GM19023 (cell line): ENCODE results near the gene MICALL2.
A peak's percentile ranks its signal among the peaks of the same experiment; 100 is the strongest.

Experiments
- ATAC-seq: cut with Tn5 transposase; IDR thresholded peaks from one replicate; pipeline ENCODE4 v1.9.1; 2021; ENCODE audit warnings: mild to moderate bottlenecking, moderate library complexity; ENCODE audit not compliant: unreplicated experiment

The MICALL2 gene

DNA sequence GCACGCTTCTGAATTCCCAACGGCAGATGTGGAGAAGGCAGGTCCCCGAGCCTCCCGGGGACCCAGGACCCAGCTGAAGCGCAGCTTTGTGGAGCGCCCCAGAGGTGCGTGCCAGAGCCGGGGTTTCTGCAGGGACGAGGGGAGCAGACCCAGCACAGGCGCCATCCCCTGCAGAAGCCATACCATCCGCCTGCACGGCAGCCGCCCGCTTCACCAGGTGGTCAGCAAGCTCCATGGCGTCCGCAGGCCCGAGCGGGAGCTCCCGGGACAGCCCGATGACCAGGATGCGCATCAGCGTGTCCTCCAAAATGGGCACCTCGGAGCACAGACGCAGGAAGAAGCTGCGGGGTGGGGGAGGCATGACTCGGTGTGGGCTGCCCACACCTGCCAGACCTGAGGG lies 34.3 kb upstream of the MICALL2 start:
- no peak for ATAC-seq

DNA sequence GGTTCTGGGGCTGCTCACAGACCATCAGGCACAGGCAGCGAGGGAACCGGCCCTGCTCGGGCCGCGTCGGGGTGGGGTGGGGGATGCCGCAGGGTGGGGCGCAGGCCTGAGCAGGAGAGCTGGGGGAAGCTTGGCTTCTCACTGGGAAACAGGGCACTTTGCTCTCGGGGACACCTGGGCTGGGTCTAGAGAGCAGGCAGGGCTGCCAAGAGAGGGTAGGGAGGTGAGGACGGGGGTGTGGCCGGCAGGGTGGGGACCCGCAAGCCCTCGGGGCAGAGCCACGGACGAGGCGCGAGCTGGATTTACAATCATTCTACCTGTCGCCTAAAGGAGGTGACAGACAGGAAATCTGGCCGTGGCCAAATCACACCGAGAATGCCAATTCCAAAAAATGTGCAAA lies 33.9 kb upstream of the MICALL2 start:
- ATAC-seq = no peak

DNA sequence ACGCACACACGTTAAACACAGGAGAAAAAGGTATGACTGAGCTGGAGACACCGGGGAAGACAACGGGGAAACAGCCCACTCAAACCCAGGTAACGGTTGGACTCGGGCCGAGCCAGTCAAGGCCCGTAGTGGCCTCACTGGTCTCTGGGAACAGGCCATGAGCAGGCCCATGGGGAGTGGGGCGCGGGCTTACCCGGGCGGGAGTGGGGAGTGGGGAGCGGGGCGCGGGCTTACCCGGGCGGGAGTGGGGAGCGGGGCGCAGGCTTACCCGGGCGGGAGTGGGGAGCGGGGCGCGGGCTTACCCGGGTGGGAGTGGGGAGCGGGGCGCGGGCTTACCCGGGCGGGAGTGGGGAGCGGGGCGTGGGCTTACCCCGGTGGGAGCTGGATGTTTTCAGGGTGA lies 33.4 kb upstream of the MICALL2 start:
- no peak for ATAC-seq

DNA sequence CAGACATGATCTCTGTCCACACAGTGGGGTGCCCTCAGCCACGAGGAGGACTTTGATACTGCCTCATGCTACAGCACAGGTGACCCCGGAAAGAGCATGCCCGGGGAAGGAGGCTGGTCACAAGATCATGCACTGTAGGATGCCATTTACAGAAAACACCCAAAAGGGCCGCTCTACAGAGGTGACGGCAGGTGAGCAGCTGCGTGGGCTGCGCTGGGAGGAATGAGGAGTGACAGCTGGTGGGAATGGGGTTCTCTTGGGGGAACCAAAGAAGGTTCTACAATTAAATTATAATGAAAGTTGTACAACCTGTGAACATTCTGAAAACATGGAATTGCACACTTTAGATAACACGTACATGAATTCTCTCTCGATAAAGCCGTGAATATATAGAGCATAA lies 33.0 kb upstream of the MICALL2 start:
- ATAC-seq = no peak

DNA sequence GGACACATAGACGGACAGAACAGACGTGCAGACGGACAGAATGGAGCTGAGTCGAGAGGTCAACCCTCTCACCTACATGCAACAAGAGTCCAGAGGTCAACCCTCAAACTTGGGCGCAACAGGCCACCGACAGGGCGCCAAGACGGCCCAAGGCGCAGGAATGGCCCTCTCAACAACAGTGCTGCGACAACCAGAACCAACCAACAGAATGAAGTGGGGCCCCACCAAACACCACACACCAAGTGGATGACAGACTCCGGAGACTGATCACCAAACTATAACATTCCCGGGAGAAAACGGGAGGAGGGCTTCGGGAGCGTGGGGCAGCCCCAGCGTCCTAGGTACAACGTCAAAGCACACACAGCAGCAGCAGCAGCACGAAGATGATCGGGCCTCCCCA lies 31.6 kb upstream of the MICALL2 start:
- ATAC-seq = no peak

DNA sequence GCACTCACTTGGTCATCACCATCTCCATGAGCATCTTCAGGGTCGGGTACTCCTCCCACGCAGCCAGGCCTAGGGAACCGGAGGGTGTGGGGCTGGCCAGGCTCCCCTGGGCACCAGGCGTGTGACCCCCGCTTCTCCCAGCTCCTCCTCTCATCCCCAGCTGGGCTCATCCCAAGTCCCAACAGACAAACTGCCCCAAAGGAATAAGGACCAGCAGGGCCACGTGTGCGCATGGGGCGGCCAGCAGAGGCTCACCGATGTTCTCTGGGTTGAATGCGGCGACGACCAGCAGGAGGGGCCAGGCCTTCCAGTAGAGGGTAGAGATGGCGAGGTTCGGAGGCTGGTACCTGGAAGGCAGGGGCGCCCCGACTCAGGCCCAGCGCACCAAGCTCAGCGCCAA lies 30.1 kb upstream of the MICALL2 start:
- ATAC-seq = no peak

DNA sequence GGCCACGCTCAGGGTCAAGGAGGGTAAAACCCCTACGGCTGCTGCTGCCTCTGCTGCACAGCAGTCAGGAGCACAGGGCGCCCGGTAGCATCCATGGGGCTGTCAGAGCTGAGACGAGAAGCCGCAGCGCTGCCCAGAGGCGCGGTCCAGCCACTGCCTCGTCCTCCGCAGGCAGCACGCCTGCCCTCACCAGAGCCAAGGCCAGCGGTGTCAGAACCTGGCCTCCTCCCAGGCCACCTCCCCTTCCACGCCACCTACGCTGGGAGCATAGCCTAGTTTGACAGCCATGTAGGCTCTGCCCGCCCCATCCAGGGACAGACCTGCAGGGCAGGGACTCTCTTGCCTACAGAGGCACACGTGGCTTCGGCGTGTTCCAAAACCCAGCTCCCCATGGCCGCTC lies 28.7 kb upstream of the MICALL2 start:
- no peak for ATAC-seq

DNA sequence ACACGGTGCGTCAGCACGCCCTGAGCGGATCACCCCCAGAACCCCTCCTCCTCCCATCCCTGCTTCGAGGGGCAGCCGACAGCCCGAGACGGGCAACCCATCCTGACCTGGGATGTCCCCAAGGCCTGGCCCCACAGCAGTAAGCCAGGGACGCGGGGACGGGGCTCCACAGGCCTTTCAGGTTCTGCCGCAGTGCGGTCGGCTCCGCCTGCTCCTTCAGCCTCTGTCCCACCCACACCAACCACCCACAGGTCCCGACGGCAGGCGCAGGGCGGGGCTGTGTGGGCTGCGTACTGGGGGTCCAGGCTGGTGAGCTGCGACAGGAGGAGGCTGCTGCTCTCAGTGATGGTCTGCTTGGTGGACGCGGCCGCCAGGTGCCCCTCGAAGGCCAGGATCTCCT lies 28.2 kb upstream of the MICALL2 start:
- ATAC-seq = no peak

DNA sequence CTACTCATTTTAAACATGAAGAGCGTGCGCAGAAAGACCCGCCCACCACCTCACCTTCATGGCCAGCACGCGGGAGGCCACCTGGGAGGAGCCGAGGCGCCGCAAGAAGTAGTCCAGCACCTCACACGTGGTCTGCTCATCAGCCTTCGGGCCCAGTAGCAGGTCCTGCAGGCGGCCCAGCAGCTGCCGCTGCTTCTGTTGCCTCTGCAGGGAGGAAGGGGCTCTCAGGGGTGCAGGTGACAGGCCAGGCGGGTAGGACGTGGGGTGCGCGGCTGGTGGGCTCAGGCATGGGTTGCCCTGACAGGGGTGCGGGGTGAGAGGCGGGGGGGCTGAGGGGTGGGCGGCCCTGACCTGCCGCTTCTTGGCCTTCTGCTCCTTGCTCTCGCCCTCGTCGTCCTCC lies 27.3 kb upstream of the MICALL2 start:
- ATAC-seq = no peak

DNA sequence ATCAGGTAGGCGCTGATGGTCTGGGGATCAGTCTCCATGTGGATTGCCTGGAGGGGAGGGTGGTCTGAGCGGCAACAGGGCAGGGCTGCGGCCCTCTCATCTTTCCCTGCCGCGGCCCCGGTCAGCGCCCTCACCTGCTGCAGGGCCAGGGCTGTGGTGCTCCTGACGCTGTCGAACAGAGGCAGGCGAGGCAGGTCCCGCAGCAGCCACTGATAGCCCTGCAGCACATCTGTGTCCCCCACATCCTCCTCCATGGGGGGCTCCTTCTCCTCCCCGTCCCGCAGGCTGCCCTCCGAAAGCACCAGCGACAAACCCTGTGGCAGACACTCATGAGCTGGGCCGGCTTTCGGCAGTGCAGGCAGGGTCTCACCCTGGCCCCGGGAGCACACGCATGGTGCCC lies 25.9 kb upstream of the MICALL2 start:
- ATAC-seq = no peak

DNA sequence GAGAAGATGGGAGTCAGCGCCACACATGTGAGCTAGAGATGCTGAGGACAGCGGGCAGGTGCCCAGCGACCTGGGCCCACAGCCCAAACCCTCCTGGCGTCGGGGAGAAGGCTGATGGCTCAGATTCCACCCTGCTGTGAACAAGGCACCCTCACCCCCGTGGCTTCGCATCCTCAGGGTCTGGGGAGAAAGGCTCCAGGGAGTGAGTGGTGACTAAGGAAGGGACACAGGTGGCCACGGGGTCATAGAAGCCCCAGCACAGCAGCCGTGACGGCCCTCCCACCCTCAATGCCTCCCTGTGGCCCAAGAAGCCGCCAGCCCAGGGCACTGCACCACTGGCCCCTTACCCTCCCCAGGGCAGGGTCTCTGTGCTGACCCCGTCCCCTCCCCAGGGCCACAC lies 25.3 kb upstream of the MICALL2 start:
- ATAC-seq = no peak

DNA sequence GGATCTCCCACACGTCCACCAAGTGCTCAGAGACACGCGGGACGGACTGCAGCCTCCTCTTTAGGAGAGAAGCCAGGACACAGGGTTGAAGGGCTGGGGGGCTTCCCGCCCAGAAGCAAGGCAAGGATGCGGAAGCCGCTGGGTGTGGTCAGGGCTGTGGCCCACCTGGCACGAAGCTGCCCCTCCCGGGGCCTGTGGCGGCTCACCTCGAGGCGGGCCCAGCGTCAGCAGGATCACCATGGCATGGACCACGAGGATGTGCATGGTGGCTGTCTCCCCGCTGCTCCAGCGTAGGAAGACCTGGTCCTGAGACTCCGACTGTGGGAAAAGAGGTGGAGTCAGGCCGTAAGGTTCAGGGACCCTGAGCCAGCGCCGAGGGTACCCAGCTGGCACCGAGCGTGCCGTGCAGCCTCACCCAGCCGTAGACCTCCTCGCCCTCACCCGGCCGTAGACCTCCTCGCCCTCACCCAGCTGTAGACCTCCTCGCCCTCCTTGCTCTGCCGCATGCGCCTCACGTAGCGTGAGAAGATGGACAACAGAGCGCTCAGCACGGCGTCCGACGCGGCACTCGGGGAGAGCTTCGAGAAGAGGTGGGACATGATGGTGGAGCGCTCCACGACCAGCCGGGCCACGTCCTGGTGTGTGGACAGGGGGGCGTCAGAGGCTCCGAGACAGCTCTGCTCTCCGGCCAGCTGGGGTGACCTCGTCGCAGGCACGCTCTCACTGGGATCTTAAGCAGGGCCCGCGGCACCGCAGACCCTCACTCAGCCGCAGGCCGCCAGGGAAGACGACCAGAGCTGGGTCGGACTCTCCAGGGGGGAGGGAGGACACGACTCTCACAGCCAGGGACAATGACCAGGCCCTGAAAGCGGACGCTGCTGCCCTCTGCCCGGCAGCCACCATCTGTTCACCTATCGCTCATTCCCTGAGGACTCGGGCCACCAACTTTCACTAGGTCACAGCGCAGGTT lies 24.6 kb upstream of the MICALL2 start:
- no peak for ATAC-seq

DNA sequence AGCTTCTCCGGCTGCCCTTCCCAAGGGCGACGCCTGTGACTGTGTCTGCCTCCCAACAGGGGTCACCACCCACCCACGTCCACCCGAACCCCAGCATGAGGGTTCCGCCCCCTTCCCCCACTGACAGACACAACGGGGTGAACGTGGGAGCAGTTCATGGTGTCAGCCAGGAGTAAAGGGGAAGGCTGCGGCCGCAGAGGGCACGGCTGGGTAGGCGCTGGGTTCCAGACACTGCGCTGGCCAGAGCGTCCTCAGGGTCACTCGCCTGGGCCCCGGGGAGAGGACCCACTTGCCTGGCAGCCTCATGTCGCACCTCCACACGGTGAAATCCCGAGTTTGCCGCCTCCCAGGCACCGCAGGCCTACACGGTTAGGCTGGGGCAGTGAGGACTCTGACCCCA lies 23.8 kb upstream of the MICALL2 start:
- ATAC-seq = no peak

DNA sequence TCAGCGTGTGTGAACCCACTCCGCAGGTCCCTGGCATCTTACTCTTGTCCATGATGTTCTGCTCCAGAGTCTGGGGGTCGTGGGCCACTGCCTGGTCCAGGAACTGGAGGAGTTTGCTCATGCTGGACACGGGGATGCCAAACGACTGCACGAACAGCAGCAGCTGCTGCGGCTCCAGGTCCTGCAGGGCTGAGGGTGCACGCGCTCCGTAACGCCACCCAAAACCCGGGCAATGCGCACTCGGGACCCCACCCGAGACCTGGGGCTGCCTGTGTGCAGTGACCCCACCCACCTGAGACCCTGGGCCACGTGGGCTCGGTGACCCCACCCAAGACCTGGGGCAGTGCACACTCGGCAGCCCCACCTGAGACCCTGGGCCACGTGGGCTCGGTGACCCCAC lies 22.0 kb upstream of the MICALL2 start:
- no peak for ATAC-seq

DNA sequence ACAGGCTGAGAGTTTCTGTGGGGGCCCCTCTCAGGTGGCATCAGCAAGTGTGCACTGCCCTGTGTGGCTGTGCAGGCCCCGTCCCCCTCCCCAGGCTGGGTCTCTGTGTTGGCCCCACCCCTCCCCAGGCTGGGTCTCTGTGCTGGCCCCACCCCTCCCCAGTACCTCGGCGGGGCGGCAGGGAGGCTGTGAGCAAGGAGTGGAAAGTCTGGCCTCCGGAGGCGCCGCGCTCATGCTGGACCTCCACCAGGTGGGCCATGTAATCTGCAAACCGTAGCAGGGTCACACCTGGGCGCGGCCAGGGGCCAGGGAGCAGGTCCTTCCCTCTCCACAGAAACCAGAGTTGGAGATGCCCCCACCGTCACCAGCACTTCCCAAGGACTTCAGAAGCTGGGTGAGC lies 21.4 kb upstream of the MICALL2 start:
- no peak for ATAC-seq

DNA sequence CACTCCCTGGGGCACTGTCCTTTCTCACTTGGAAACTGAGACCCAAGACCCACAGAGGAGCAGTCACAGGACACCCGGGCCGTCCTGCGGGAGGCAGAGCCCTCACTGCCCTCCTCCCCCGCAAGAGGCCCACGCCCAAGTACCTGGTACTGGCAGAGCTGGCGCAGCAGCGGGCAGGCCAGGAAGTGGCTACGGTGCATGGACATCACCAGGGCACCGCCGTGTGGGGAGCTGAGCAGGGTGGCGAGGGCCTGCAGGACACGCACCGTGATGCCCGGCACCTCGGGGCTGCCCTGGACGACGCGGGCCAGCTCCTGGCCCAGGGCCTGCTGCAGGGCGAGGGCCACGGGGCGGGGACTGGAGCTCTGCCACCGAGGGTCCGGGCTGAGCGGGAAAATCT lies 20.0 kb upstream of the MICALL2 start:
- no peak for ATAC-seq

DNA sequence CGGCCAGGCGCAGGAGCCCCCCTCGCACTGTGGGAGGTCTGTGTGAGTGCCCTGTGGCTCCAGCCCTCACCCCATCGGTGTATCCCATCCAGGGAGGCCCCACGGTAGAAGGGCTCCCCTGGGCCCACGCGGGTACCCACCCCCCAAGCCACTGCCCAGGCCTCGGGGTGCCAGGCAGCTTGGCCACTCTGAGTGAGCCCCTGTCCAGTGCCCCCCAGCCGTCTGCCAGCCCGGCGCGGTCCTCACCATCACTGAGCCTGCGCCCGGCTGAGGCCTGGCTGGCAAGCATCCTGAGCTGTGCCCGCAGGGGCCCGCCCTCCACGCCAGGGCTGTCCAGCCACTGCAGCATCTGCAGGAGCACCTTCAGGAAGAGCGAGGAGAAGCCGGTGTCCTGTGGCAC lies 19.2 kb upstream of the MICALL2 start:
- ATAC-seq = no peak

DNA sequence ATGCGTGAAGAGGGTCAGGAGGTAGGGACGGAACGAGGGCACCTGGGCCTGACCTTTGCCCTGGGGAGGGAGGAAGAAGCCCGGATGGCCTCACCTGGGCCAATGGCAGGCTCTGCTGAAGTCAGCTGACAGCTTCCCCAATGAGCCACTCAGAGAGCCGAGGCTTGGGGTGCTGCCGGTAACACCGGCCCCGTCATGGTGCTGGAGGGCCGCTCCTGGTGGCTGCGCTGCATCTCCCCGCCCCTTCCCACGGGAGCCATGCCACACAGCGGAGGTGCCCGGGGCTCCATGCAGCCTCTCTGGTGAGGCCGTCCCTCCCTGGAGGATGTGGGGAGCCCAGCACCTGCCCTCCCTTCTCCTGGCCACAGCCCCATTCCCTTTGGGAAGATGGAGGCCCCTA lies 17.6 kb upstream of the MICALL2 start:
- ATAC-seq = no peak

DNA sequence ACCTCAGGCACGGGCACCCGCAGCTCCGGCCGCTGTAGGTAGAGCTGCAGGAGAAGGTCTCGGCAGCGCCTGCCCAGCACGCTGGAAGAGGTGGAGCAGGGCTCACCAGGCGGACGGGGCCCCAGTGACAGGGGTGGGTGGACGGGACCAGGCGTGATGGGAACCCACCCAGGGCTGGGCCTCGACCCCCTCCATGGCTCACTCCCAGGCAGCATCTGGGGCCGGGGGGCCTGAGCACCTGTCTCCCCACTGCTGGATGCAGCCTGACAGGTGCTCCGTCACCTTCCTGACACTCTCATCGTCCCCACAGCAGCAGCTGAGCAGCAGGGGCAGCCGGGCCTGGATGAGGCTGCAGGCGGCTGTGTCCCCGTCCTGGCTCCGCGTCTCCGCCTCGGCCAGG lies 16.7 kb upstream of the MICALL2 start:
- no peak for ATAC-seq

DNA sequence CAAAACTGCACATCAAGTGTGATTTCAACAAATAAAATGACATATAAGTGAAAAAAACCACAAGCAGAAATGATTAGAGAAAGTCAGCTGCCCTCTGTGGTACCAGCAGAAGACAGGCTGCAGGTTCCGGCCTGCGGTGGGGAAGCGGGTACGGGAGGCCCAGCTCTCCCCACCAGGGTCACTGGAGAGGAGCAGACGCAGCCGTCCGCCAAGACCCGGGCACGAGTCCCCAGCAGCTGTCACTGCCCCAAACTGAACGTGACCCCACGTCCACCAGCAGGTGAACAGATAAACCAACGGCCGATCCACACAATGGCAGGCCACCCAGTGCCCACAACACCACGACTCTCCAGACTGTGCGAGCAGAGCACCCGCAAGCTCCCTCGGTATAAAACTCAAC lies 16.1 kb upstream of the MICALL2 start:
- no peak for ATAC-seq

DNA sequence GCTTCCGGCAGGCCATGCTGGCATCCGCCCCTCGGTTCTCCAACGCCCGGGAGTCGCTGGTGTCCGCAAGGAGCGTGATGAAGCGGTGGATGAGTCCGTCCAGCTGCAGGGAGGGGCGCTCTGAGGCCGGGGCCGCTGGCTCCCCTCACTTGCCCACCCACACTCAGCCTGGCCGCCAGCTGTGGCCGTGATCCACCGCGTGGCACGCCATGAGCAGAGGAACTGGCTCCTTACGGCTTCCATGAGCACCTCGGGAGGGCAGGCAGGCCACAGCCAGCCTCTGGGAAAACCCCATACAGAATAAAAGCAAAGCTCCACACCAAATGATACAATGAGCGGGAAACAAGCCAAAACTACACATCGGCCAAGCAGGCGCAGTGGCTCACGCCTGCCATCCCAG lies 15.5 kb upstream of the MICALL2 start:
- no peak for ATAC-seq

DNA sequence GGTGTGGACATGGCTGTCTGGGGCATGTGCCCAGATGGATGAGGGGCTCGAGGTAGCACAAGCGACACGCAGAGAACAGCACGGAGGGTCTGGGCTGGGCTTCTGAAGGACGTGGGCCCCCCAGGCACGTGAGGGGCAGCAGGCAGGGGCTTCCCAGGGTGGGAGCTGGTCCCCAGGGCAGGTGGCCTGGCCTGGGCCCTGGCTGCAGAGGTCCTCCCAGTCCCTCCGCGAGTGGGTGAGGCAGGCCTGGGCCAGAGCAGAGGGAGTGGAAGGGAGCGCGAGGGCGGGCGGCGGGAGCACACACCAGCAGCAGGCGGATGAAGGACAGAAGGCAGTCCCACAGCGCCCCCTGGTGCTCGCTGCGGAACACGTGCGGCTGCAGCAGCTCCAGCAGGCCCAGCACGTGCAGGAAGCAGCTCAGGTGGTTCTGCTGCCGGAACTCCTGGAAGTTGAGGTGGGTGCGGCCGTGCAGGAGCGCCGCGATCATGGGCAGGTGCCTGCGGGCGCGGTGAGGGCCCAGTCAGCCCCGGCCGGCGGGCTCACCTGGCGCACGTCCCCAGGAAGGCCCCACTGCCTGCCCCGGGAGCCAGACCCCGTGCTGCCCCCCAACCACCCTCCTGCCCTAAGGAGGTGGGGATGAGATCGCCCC lies 14.7 kb upstream of the MICALL2 start:
- ATAC-seq = peak; percentile 46

DNA sequence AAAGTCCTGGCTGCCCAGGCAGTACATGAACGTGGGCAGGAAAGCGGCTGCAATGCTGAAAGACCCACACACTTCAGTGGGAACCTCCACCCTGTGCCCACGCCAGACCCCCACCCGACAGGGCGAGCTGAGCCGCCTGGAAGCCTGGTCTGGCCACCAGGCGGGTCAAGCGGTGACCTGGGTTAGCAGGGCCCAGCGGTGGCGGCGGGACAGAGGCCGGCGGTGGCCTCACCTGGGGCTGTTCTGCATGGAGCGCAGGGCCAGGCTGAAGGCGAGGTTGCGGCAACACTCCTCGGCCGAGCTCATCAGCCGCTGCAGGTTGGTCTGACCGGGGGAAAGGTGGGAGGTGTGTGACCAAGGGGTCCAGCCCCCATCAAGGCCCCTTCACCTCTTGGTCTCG lies 11.6 kb upstream of the MICALL2 start:
- no peak for ATAC-seq
